Lung (tissue), 16 donors: ENCODE measurements around the gene KRTAP22-1. TPM values are rescaled to one million over a fixed set of nuclear protein-coding genes. Genes with fewer than 3 reads are reported as not detected.

ENCODE experiments used
- ATAC-seq: fragments of 200-7000 bp; cut with Tn5 transposase; one replicate; pipeline ENCODE4 v1.9.1; 2020; ENCODE audit warnings: moderate number of reproducible peaks; ENCODE audit not compliant: insufficient read depth, low FRiP score
- DNase-seq, 3 donors: peaks; one replicate each; pipeline ENCODE4 v3.0.0-alpha.2; 2013 to 2017
- H3K27ac ChIP-seq, 2 donors: one replicate each; pipeline ENCODE4 v1.5.1; 2013; ENCODE audit warnings: mild to moderate bottlenecking in 2 of 2, moderate library complexity in 2 of 2, control low read depth in 1 of 2, inconsistent platforms in 1 of 2, low read depth in 1 of 2, low read length in 1 of 2
- H3K27me3 ChIP-seq, 3 donors: one replicate each; pipeline ENCODE4 v1.5.1; 2013; ENCODE audit warnings: low read length in 2 of 3; ENCODE audit not compliant: control insufficient read depth in 3 of 3, insufficient read depth in 3 of 3
- H3K36me3 ChIP-seq, 4 donors: one replicate each; pipeline ENCODE4 v1.5.1; 2013; ENCODE audit warnings: low read length in 4 of 4, mild to moderate bottlenecking in 1 of 4, moderate library complexity in 1 of 4; ENCODE audit not compliant: control insufficient read depth in 4 of 4, insufficient read depth in 4 of 4
- H3K4me1 ChIP-seq, 5 donors: one replicate each; pipeline ENCODE4 v1.5.1; 2013; ENCODE audit warnings: low read length in 5 of 5, mild to moderate bottlenecking in 2 of 5, moderate library complexity in 1 of 5; ENCODE audit not compliant: control insufficient read depth in 5 of 5, insufficient read depth in 5 of 5
- H3K4me3 ChIP-seq: one replicate; pipeline ENCODE4 v1.5.1; 2013; ENCODE audit warnings: mild to moderate bottlenecking, control low read depth, moderate library complexity
- H3K9ac ChIP-seq, 2 donors: one replicate each; pipeline ENCODE4 v1.5.1; 2013; ENCODE audit warnings: low read length in 2 of 2, control low read depth in 1 of 2; ENCODE audit not compliant: insufficient read depth in 1 of 2
- H3K9me3 ChIP-seq, 4 donors: one replicate each; pipeline ENCODE4 v1.5.1; 2013; ENCODE audit warnings: low read length in 3 of 4, mild to moderate bottlenecking in 1 of 4, moderate library complexity in 1 of 4; ENCODE audit not compliant: control insufficient read depth in 4 of 4, insufficient read depth in 3 of 4
- WGBS, 2 donors: extraction: QIAGEN DNeasy Blood & Tissue Kit; methylation state at CpG; one replicate each; pipeline ENCODE4 v1.1.7; 2013; 5-methylcytosine and 5-hydroxymethylcytosine counted together
- long read RNA-seq, 5 donors: transcript quantifications; one replicate each; lab custom pipeline, GENCODE V29; 2026
- polyA plus RNA-seq, 2 donors: library from polyadenylated mRNA; stranded (reverse); fragments of 200-250 nt; gene quantifications; one replicate each; pipeline ENCODE4 v1.2.1, GENCODE V29; 2013
- total RNA-seq, 2 donors: library from RNA; depleted of rRNA in 1 of 2; stranded (reverse); fragments of >200 nt in 1 of 2; gene quantifications; one replicate each; pipeline ENCODE4 v1.2.1, GENCODE V29; 2014 to 2021
- TF ChIP-seq, protein P1 (sequence below): IDR thresholded peaks from 2 replicates; pipeline ENCODE4 v1.5.1; 2012; ENCODE audit warnings: mild to moderate bottlenecking; ENCODE audit errors: control extremely low read depth, extremely low read depth
- donor health status: control.
- donor health status: control.
- donor health status: Bipolar disorder and iron deficiency.
- donor health status: healthy.
- donor health status: DM: yes; HTN: yes; CAD: no.

KRTAP22-1 gene
- total RNA-seq (not detected), polyA plus RNA-seq (not detected)
- long read RNA-seq, donor 1, result 0 reads
- long read RNA-seq, donor 2, result 0 reads
- long read RNA-seq, donor 3, result 0 reads
- long read RNA-seq, donor 4, result 0 reads
- long read RNA-seq, donor 5, result 0 reads

DNA sequence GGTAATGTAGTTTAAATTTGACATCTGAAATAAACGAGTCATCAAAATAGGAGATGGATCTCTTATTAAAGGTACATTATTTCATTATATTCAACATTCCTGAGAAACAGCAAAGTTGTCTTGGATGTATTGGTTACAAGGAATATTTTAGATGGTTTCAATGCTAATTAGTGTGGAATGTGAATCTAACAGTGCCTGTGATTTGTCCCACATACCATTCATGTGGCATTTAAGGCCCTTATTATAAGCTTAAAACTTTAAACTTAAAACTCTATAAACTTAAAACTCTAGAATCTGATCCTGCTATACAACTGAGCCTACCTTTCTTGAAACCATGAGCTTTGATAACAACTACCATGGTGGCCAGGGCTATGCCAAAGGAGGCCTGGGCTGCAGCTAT is at the start of gene KRTAP22-1:
Gene KRTAP22-1, plus strand, starts transcription at position 301 of the 400 bp plus-strand sequence.
- TF ChIP-seq, protein P1, sequence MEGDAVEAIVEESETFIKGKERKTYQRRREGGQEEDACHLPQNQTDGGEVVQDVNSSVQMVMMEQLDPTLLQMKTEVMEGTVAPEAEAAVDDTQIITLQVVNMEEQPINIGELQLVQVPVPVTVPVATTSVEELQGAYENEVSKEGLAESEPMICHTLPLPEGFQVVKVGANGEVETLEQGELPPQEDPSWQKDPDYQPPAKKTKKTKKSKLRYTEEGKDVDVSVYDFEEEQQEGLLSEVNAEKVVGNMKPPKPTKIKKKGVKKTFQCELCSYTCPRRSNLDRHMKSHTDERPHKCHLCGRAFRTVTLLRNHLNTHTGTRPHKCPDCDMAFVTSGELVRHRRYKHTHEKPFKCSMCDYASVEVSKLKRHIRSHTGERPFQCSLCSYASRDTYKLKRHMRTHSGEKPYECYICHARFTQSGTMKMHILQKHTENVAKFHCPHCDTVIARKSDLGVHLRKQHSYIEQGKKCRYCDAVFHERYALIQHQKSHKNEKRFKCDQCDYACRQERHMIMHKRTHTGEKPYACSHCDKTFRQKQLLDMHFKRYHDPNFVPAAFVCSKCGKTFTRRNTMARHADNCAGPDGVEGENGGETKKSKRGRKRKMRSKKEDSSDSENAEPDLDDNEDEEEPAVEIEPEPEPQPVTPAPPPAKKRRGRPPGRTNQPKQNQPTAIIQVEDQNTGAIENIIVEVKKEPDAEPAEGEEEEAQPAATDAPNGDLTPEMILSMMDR, result no peak
- 57 to 93% methylated on average over 1 of the region's 1 CpG for WGBS, 2 donors
- Histone ChIP-seq H3K9ac (no peak within 1 kb of the TSS), H3K36me3 (no peaks in the 10 kb centered on the region), H3K27me3 (no peaks in the 10 kb centered on the region), H3K9me3 (no peaks in the 10 kb centered on the region), H3K27ac (no peak within 1 kb of the TSS), H3K4me1 (no peaks in the 10 kb centered on the region), H3K4me3 (no peak within 1 kb of the TSS)
- DNase-seq (no peak), ATAC-seq (no peak)

DNA sequence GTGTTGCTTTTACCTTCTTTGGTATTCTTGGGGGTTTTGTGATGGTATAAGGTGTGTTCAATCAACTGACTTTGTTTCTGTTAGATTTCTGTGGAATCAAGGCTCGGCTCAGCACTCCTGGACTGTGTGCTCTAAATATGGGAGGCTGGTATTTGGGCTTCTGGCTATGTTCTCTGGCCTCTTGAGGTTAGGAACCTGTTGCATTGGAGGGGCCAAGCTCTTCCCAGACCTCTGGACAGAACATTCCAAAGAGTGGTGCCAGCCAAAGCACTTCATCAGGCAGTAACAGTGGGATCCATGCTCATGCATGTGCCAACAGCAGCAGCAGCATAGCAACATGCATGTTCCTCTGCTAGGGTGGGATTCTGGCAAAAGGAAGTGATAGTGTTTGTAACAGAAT is 48.1 kb upstream of the KRTAP22-1 start:
- no peaks in the 10 kb centered on the region for H3K9me3 ChIP-seq
- 62 to 69% methylated on average over 1 of the region's 1 CpG for WGBS, 2 donors
- no peak overlapping the region for H3K27ac ChIP-seq
- TF ChIP-seq, protein P1, result no peak
- no peak overlapping the region for H3K4me3 ChIP-seq
- no peaks in the 10 kb centered on the region for H3K4me1 ChIP-seq
- H3K36me3 ChIP-seq, result no peaks in the 10 kb centered on the region
- no peak for DNase-seq
- ATAC-seq, result no peak
- no peaks in the 10 kb centered on the region for H3K27me3 ChIP-seq
- no peak overlapping the region for H3K9ac ChIP-seq

DNA sequence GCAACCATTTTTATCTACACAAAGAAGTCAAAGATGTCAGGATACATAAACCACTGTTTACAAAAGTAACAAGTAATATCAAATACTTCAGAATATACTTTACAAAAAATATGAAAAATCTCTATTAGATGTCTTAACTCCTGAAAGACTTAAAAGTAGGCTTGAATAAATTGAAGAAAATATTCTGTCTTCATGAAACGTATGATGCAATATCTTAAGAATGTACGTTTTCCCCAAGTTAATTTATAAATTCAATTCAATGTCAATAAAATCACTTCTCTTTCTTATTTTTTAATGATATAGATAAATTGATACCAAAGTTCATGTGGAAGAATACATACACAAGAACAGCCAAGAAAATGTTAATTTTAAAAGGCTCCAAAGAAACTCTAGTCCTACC is 45.8 kb upstream of the KRTAP22-1 start:
- Histone ChIP-seq H3K9ac (no peak overlapping the region), H3K36me3 (no peaks in the 10 kb centered on the region), H3K4me3 (no peak overlapping the region), H3K4me1 (no peaks in the 10 kb centered on the region), H3K27ac (no peak overlapping the region), H3K27me3 (no peaks in the 10 kb centered on the region), H3K9me3 (no peaks in the 10 kb centered on the region)
- no peak for DNase-seq
- TF ChIP-seq, protein P1, result no peak
- ATAC-seq, result no peak
- 58 to 87% methylated on average over 2 of the region's 2 CpGs for whole genome bisulfite sequencing, 2 donors
